C1 segment of cervical spinal cord (tissue), 14 donors: ENCODE data around the gene FA2H.
"Not testable (repeated sequence)": the region's sequence is repeated elsewhere in the genome, so short reads cannot be mapped to it uniquely, and the experiment has no call there.

Experiments used
- DNase-seq, 14 donors: peaks; one replicate each; lab custom pipeline; 2025; lab: John Stamatoyannopoulos, UW

The FA2H gene

GRCh38 chr16:74682556-74682955 is 92.1 kb downstream of the FA2H start:
- DNase-seq: no peak

- DNase-seq: no peak
Observed at GRCh38 chr16:74680681-74681080, 93.9 kb downstream of the FA2H start.

GRCh38 chr16:74679983-74680382 is 94.6 kb downstream of the FA2H start:
- no peak for DNase-seq

- DNase-seq: no peak
Observed at GRCh38 chr16:74677868-74678267, 96.8 kb downstream of the FA2H start.

- no peak for DNase-seq
Observed at GRCh38 chr16:74673876-74674275, 100.7 kb downstream of the FA2H start.

GRCh38 chr16:74668877-74669276 is 105.7 kb downstream of the FA2H start:
- DNase-seq: not testable (repeated sequence)

- peak in 7 of 14 donors; percentile 2 to 43 (median 14) for DNase-seq
Observed at GRCh38 chr16:74667255-74667700, 107.3 kb downstream of the FA2H start.

- peak; percentile 77 to 98 (median 94) for DNase-seq
Observed at GRCh38 chr16:74666425-74667254, 108.0 kb downstream of the FA2H start, which contains the start of gene RFWD3. TSS of gene RFWD3 (minus strand) at chr16:74666877. CDS start at chr16:74661449, 5,428 bp downstream.

- DNase-seq: no peak
Observed at GRCh38 chr16:74666010-74666421, 108.6 kb downstream of the FA2H start.
